Hematopoietic multipotent progenitor cell (in vitro differentiated cells): ENCODE results near the gene TTC32. TPM values are rescaled to one million over a fixed set of nuclear protein-coding genes. Genes with fewer than 3 reads are reported as not detected.
"Not testable (repeated sequence)": the region's sequence is repeated elsewhere in the genome, so short reads cannot be mapped to it uniquely, and the experiment has no call there.

ENCODE experiments used
- DNase-seq, 3 donors: peaks; one replicate each; pipeline ENCODE4 v3.0.0-alpha.2; 2011 to 2015; ENCODE audit warnings: low read depth in 2 of 3, low spot score in 2 of 3
- total RNA-seq: library from RNA; depleted of rRNA; stranded (reverse); fragments of >200 nt; gene quantifications from one replicate; pipeline ENCODE4 v1.2.3, GENCODE V29; 2012

Gene TTC32
- total RNA-seq = 22.4 TPM

DNA sequence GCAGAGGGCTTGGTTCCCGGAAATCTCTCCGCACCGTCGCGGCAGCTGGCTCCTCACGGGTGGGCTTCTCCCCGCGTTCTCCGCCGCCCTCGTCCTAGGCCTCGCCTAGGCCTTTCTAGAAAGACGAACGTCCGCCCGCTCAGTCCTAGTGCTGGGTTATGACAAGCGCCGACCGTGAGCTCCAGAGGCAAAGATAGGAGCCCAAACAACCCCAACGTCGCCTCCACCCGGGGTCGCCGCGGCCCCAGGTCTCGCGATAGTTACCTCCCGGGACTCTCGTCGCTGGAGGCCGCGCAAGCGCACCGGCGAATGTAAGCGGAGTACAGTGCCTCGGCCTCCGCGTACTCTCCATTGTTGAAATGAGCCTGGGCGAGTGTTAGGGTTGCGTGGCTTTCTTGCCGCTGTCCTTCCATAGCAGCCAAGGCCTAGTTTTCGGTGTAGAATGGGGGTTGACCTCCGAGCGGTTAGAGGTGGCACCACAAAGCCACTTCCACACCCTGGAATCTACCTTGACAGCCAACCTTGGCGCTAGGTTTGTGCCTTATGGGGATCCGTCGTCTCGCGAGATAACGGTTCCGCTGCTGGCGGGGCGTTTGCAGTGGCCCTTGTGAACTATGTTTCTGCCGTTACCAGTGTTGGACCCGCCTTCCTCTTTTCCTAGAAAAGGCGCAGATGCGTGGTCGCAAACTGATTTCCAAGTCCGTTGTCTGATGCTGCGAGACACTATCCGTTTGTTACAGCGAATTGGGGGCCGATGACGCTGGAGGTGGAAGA, at the start of gene TTC32:
TTC32 (minus strand) TSS at position 542 of the 774 bp plus-strand sequence; CDS start at position 413, 129 bp downstream.
- peak; percentile 94 to 97 (median 96) for DNase-seq

- no peak for DNase-seq
These were observed 47.3 kb upstream of the TTC32 start for GRCh38 chr2:19949071-19949470.

DNA sequence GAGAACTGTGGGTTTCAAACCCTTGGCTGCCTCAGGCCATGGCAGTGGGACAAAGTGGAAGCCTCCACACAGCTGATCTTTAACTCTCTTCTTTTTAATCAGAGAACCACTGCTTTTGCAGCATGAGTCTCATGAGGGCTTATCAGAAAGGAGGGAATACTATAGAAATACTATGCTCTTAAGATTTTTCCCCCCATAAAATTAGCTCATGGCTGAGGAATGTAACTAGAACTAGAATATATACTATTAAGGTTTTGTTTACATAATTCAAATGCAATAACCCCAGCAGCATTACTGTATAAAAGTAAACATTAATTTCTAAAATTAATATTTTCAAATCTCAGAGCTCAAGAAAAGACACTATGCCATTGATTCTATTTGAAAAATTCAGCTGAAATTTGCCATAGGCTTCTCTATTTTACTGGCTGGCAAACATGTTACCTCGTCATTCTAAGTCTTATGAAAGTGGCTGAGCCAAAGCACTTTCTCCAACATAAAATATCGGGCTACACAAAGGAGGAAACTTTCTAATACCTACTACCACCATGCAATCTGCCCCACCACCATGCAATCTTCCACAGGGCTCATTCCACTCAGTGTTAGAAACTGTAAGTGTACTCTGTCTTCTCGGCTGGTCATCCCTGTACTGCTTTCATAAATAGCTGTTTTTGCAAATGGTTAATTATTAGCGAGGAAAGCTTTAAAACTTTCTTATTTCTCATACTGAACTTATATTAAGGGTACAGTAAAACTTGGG, 45.6 kb upstream of the TTC32 start:
- no peak for DNase-seq

GRCh38 chr2:19944205-19944845, 42.5 kb upstream of the TTC32 start:
- no peak for DNase-seq

DNA sequence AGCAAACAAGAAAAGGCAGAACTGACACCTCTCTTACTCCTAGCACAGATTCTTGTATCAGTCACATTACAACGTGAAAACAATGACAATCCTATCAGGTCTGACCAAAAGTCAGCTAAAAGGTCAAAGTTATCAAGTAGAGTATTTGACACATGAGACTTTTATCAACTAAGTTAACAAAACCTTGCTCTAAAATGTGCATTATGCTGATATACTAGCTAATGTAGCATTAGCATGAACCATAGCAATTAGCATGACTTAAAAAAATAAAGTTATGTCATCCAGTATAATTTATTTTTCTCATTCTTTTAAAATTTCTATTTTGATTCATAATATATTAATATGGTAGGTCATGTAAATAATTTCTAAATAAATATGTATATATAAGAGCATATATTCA, 41.4 kb upstream of the TTC32 start:
- no peak for DNase-seq

DNA sequence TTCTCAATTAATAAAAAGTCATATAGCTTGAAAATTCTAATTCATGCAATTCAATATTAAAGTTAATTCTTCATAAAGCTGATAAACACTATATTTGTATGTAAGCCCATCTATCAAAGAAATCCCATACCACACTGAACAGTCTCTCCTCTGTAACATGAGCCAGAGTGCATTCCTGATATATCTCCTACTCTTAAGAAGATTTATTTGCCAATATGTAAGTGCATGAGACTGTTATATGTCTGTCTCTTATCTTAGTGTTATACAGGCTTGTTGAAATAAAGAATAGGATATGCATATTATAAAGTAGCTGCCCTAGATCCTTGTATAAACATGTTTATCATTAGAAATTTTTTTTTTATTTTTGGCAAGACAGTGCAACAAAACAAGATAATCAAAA, 40.4 kb upstream of the TTC32 start:
- no peak for DNase-seq

GRCh38 chr2:19937004-19937403, 35.2 kb upstream of the TTC32 start:
- DNase-seq = no peak

DNA sequence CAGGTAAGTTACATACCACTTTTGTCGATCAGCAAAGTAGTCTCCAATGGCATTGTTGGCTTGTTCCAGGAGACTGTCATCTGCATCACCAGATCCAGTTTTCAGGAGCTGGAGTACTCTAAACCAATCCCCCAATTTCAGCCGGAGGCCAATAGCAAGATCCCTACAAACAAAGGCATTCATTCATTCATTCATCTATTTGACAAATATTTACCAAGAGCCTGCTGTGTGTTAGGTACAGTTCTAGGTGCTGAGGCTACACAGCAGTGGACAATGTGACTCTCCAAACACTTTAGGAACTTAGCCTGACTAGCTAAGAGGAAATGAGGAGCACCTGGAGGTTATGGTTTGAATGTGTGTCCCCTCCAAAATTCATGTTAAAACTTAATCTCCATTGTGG, 34.4 kb upstream of the TTC32 start:
- no peak for DNase-seq

DNA sequence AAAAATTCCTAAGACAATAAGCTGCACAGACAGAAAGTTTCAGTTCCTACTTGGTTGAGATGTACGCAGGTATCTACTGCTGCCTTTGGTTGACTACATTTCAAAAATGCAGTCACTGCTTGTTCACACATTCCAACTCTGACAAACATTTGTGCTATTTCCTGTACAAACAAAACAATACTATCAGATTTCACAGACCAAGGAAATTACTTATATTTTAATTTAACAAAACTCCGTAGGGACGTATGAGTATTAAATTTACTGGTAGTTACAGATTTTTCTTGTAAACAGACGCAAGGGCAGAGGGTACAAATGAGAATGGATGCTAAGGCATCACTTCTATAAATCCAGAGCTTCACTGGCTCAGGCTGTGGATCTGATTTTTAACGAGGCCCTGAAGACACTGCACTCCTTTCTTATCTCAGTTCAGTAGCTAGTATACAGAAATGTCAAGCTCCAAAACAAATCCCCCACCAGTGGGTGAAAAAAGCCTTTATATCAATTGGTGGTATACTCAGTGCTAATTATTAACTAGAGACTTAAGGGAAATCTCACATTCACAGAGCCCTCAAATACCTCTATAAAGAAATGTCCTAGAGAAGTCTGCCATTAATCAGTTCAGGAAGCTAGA, 31.7 kb upstream of the TTC32 start:
- no peak for DNase-seq

DNA sequence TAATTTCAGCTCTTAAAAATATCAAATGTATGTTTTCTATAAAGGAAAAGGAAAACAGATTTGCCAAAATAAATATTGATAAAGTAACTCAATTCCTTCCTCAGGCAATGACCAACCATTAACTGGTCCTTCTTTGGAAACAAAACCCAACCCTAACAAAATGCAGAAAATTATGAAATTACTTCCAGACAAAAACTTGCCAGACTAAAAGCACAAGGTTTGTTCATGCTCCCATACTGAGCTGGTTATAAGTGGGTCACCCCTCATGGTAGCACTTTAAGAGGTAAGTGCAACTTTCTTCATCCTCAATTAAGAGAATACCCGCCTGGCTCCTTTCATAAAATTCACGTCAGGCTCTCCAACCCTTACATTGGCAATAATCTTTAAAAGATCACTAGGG, 31.1 kb upstream of the TTC32 start:
- DNase-seq = no peak

GRCh38 chr2:19929226-19929625, 27.4 kb upstream of the TTC32 start:
- no peak for DNase-seq

- peak in 1 of 3 donors; percentile 17 for DNase-seq
These were observed 26.0 kb upstream of the TTC32 start for GRCh38 chr2:19927816-19928215.

DNA sequence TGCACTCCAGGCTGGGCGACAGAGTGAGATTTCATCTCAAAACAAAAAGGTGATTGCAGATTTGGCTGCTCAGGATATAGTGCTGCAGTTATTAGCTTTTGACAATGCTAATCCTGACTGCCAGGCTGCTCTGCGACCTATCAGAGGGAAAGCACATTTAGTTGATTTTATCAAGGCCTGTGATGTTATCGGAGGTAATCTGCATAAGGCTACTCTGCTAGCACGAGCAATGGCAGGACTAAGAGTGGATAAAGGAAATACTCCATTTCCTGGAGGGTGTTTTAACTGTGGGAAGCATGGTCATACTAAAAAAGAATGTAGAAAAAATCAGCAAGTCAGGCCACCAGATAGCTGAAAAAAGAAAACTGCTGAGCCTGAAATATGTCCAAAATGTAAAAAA, 22.7 kb upstream of the TTC32 start:
- DNase-seq = not testable (repeated sequence)

GRCh38 chr2:19922188-19922587, 20.4 kb upstream of the TTC32 start:
- not testable (repeated sequence) for DNase-seq

DNA sequence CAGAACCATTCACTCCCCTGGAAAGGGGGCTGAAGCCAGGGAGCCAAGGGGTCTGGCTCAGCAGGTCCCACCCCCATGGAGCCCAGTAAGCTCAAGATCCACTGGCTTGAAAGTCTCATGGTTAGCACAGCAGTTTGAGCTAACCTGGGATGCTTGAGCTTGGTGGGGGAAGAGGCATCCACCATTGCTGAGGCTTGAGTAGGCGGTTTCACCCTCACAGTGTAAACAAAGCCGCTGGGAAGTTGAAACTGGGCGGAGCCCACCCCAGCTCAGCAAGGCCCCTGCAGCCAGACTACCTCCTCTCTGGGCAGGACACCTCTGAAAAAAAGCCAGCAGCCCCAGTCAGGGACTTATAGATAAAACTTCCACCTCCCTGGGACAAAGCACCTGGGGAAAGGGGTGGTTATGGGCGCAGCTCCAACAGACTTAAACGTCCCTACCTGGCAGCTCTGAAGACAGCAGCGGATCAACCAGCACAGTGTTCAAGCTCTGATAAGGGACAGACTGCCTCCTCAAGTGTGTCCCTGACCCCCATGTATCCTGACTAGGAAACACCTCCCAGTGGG, 14.7 kb upstream of the TTC32 start:
- DNase-seq = no peak

DNA sequence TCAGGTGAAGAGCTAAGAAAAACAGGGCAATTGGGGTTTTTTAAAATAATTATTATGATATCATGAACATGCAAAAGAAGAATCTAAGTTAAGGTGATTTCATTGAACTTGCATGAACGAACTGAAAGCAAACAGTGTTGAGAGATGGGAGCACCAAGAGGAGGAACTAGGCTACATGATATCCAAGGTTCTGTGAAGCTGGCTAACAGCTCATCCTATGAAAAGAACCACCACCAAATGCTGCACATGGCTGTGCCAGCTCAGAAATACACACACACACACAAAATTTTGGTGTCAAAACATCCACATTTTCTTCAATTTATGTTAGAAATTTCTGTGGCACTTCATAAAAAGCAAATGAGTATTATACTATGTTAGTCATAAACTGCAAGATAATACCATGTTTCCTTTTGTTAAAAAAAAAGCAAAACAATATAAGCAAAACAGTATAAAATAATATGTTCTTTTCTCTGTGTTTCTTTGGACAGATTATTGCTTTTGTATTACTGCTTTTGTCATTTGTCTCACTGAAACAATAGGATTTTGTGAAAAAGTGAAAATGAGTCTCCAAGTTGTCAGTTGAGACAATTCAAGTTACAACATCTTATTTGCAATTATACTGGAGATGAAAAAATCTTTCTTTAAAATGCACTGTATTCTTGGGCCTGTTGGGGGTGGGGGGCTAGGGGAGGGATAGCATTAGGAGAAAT, 12.6 kb upstream of the TTC32 start:
- no peak for DNase-seq

DNA sequence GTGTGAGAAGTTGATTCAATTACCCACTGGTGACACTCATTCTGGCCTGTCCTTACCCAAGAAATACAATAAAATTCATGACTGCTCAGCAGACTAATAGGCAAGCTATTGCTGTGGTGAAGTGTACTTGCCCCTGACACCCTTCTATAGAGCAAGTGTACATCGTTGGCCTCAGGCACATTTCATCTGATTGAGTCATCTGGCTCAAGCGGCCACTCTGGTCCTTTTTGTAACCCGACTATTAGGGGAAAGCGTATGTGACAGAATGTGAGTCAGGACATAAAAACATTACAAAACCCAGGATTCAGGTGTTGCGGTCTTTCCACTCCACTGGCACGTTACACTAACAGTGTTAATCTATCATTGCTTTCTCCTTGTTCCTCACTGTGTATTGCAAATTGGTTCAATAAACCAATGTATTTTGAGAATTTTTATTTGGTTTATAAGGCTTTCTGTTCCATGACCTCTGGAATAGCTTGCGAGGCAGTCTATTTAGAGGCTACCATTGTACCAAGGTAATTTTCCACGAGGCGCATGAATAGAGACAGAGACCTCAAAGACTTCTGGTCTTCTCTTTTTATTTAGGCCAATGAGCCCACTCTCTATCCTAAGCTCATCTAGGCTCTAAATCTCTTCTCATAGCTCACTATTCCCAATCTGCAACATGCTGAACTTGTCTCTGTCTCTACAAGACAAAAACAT, 10.2 kb upstream of the TTC32 start:
- no peak for DNase-seq

- peak in 1 of 3 donors; percentile 35 for DNase-seq
These were observed 495 bp upstream of the TTC32 start for GRCh38 chr2:19902216-19902740.

GRCh38 chr2:19900931-19901441, 797 bp downstream of the TTC32 start:
- peak in 2 of 3 donors; percentile 18 to 45 for DNase-seq
